Activated naive CD4-positive, alpha-beta T cell treated with anti-CD3 and anti-CD28 coated beads for 36 hours (primary cell): ENCODE measurements around the gene SH3YL1. TPM values are rescaled to one million over a fixed set of nuclear protein-coding genes. Genes with fewer than 3 reads are reported as not detected.

Experiments
- CTCF ChIA-PET: fragments of 350-600 bp; sonication (Branson Sonifier 250); formaldehyde crosslinking; loops from one replicate; lab custom pipeline; 2021; ENCODE audit warnings: antibody characterized with exemption; lab: Charles Lee
- DNase-seq: peaks from one replicate; pipeline ENCODE4 v3.0.0-alpha.2; 2020
- H3K27ac Mint-ChIP-seq: one replicate; pipeline ENCODE4 v1.8.0; 2021; ENCODE audit warnings: mild to moderate bottlenecking, mixed read lengths
- H3K27me3 Mint-ChIP-seq: one replicate; pipeline ENCODE4 v1.8.0; 2021; ENCODE audit warnings: low read depth, mixed read lengths
- H3K36me3 Mint-ChIP-seq: one replicate; pipeline ENCODE4 v1.8.0; 2021; ENCODE audit warnings: low read depth, mixed read lengths
- H3K4me1 Mint-ChIP-seq: one replicate; pipeline ENCODE4 v1.8.0; 2021; ENCODE audit warnings: low read depth, mixed read lengths
- H3K4me3 Mint-ChIP-seq: one replicate; pipeline ENCODE4 v1.8.0; 2021; ENCODE audit warnings: mild to moderate bottlenecking, moderate library complexity, mixed read lengths
- H3K9me3 Mint-ChIP-seq: one replicate; pipeline ENCODE4 v1.8.0; 2021; ENCODE audit warnings: mixed read lengths
- intact Hi-C: fragments of 100-400 bp; cut with micrococcal nuclease; formaldehyde crosslinking; loops from one replicate; pipeline ENCODE4 v1.15.1; 2023
- total RNA-seq, 2 experiments: library from RNA; stranded (reverse); gene quantifications; one replicate each; pipeline ENCODE4 v1.2.3, GENCODE V29; 2021

SH3YL1 gene, protein sequence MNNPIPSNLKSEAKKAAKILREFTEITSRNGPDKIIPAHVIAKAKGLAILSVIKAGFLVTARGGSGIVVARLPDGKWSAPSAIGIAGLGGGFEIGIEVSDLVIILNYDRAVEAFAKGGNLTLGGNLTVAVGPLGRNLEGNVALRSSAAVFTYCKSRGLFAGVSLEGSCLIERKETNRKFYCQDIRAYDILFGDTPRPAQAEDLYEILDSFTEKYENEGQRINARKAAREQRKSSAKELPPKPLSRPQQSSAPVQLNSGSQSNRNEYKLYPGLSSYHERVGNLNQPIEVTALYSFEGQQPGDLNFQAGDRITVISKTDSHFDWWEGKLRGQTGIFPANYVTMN
- total RNA-seq: 10 to 100 TPM; 17.1 to 17.9 TPM

DNA sequence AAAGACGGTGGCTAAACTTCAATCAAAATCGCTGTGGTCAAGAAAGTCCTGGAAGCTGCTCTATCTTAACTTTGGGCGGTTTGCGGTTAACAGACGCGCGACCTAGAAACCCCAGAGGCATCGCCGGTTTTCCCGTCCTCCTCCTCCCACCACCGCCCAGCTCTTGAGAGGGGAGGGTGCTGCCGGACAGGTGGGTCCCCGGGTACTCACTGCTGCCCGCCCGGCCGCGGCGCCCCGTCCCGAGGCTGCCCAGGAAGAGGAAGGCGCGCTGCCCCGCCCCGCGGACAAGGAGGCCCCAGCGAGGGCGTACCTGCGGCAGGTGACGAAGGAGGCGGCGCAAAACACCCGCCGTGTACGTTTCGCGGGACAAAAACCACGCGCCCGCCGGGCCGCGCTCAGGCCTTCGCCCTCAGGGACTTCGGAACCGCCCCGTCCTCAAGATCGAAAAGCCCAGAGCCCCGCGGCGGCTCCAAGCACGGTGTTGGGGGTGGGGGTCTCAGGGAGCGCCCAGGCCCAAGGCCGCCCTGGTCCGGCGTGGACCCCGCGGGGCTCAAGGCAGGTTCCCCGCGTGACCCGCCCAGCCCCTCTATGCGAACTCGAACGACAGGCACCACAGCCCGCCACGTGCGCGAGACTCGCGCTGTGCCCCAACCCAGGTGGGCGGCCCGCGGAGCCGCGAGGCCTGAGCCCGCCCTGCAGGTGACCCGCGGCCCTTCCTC is at the start of gene SH3YL1:
SH3YL1 (minus strand) TSS at position 259 of the 719 bp plus-strand sequence; CDS start at position 211, 48 bp downstream.
- peaks cover 32% of the 10 kb centered on the region for H3K36me3 Mint-ChIP-seq
- CTCF ChIA-PET: no interaction called here
- H3K9me3 Mint-ChIP-seq: peaks cover 6% of the 10 kb centered on the region
- H3K27me3 Mint-ChIP-seq: no peaks in the 10 kb centered on the region
- peak within 1 kb of the TSS; percentile 91 for H3K4me3 Mint-ChIP-seq
- peak; percentile 57 for DNase-seq
- peak within 1 kb of the TSS; percentile 90 for H3K27ac Mint-ChIP-seq
- intact Hi-C loops: loop anchor here (1.0 to 10.0 kb wide), 6 partner anchors 17 to 871 kb away; partner anchors contain the start of gene TMEM18
- peaks cover 32% of the 10 kb centered on the region for H3K4me1 Mint-ChIP-seq

DNA sequence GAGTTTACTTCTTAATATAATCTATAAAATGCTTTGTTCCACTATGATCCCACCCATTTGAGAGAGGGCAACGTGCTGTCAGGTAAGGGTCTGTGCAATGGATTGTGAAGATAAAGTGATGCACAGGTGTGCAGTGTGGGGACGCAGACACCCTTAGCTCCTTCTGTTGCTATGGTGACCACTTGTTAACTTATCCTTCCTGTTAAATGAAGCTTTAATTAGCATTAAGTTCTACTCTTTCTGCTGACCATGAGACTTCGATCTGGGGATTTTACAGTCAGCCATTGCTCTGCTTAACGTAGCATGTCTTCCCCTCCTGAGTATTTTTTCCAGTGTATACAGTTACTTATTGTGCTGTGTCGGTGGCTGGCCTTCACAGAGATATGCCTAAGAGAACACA is 47.2 kb upstream of the SH3YL1 start:
- intact Hi-C loops: no loop called here
- Mint-ChIP-seq H3K4me1 (no peaks in the 10 kb centered on the region), H3K36me3 (no peaks in the 10 kb centered on the region), H3K27ac (no peak overlapping the region), H3K9me3 (no peaks in the 10 kb centered on the region), H3K4me3 (no peak overlapping the region), H3K27me3 (no peaks in the 10 kb centered on the region)
- CTCF ChIA-PET: no interaction called here
- no peak for DNase-seq

DNA sequence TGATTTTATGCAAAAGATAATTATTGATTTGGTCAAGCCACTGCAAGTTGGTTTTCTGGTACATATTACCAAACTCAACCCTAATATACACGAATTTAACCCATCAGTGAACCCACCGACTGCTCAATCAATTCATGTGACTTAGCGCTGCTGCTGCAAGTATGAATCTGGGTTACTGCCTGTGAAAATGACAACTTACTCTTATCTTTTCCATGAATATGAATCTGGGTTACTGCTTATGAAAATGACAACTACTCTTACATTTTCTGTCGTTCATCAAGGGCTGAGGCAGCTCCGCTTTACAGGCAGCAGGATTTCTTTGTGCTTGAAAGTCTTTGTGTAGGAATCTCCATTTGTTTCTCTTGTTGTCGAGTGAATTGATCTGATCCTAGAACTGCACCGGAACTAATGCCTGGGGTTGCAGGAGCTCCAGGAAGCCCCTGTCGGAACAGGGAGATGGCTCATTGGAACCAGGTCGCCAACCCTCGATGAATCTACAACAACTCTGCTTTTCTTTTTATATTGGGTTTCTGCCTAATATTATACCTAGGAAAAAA is 46.2 kb upstream of the SH3YL1 start:
- no peak overlapping the region for H3K4me3 Mint-ChIP-seq
- no peaks in the 10 kb centered on the region for H3K36me3 Mint-ChIP-seq
- peaks cover 2% of the 10 kb centered on the region for H3K27me3 Mint-ChIP-seq
- CTCF ChIA-PET: no interaction called here
- H3K4me1 Mint-ChIP-seq: no peaks in the 10 kb centered on the region
- H3K27ac Mint-ChIP-seq: no peak overlapping the region
- intact Hi-C loops: no loop called here
- no peaks in the 10 kb centered on the region for H3K9me3 Mint-ChIP-seq
- DNase-seq: no peak

DNA sequence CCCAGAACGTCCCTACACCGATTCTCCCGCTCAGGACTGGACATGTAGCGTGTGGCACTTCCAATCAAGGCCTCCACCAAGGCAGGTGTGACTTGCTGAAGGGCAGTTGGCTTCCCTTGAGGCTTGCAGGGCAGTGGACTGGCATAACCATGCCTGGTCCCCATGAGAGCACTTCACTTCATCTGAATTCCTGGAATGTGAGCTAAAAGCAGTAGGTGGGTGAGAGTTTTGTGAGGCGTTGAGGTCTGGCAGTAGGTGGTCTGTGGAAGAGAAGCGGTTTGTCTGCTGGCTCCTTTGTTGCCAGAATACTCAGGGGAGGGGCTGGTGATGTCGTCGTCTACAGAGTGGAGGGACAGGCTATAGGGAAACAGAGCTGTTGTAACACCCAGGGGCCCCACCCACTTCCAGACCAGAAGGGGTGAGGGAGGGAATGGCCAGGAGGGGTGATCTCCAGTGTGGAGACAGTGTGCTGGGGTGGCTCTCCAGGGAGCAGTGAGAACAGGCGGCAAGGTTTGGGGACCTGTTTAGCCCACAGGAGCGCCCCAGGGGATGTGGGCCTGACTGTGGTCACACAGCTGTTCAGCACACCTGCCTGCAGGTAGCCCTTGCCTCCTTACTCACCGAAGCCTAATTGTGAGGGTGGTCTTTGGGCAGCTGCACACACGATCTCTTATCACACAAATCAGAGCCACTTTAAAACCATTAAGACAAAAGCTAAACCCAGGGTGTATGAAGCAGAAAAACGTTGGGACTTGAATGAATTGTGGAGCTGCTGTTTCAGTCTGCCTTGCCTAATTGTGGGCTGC is 45.5 kb upstream of the SH3YL1 start:
- Mint-ChIP-seq H3K27me3 (peaks cover 2% of the 10 kb centered on the region), H3K9me3 (no peaks in the 10 kb centered on the region), H3K36me3 (no peaks in the 10 kb centered on the region), H3K4me3 (no peak overlapping the region), H3K4me1 (no peaks in the 10 kb centered on the region), H3K27ac (no peak overlapping the region)
- CTCF ChIA-PET: no interaction called here
- no peak for DNase-seq
- intact Hi-C loops: no loop called here

DNA sequence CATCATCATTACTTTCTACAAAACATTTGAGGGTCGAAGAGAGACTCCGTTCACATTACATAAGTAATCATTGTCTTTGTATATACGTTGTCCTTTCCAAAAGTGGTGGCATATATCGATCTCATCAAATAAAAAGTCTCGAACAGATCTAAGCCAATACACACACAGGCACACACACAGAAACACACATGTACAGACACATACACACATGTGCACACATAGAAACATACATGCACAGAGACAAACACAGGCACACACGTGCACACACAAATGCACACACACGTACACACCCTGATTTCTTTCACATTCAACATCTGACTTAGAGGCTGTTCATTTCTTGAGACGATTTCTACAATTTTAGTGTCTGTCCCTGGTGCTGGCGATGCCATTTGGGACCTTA is 41.5 kb upstream of the SH3YL1 start:
- no peak overlapping the region for H3K27ac Mint-ChIP-seq
- H3K9me3 Mint-ChIP-seq: peaks cover 2% of the 10 kb centered on the region
- CTCF ChIA-PET: no interaction called here
- peaks cover 2% of the 10 kb centered on the region for H3K27me3 Mint-ChIP-seq
- H3K4me3 Mint-ChIP-seq: no peak overlapping the region
- no peaks in the 10 kb centered on the region for H3K4me1 Mint-ChIP-seq
- no peaks in the 10 kb centered on the region for H3K36me3 Mint-ChIP-seq
- intact Hi-C loops: no loop called here
- DNase-seq: no peak

DNA sequence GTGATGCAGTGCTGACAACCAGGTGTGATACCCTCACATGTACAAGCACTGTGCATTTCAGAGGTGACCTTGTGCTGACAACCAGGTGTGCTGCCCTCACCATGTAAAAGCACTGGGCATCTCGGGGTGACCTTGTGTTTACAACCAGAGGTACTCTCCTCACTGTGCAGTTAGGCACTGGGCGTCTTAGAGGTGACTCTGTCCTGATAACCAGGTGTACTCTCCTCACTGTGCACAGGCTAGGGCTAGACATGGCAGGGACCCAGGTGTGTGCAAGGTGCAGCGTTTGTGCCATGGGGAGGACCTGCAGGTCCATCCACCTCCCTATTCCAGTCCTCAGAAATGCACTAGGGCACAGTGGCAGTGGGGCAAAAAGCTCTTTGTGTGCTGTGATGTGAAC is 32.5 kb upstream of the SH3YL1 start:
- Mint-ChIP-seq H3K4me1 (no peaks in the 10 kb centered on the region), H3K27ac (no peak overlapping the region), H3K36me3 (no peaks in the 10 kb centered on the region), H3K9me3 (peaks cover 6% of the 10 kb centered on the region), H3K4me3 (no peak overlapping the region), H3K27me3 (peaks cover 26% of the 10 kb centered on the region)
- DNase-seq: no peak
- CTCF ChIA-PET: no interaction called here
- intact Hi-C loops: no loop called here

DNA sequence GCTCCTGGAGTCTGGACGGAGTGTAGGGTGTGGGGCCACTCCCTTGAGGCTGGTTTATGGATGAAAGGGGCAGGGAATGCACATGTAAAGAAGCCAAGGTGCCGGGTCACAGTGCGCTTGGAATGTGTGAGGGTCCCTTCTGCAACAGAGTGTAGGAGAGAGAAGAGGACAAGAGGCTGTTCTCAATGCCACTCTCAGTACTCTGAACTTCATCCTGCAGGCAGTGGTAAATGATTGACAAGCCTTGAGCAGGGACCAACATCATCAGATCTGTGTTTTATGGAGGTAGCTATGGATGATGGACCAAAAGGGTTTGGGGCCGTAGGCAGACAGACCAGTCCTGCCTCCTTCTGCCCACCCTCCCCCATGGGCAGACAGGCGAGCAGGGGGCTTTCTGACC is 31.3 kb upstream of the SH3YL1 start:
- peaks cover 31% of the 10 kb centered on the region for H3K27me3 Mint-ChIP-seq
- CTCF ChIA-PET: no interaction called here
- no peak for DNase-seq
- peaks cover 2% of the 10 kb centered on the region for H3K9me3 Mint-ChIP-seq
- intact Hi-C loops: no loop called here
- H3K4me1 Mint-ChIP-seq: no peaks in the 10 kb centered on the region
- no peak overlapping the region for H3K4me3 Mint-ChIP-seq
- H3K36me3 Mint-ChIP-seq: no peaks in the 10 kb centered on the region
- H3K27ac Mint-ChIP-seq: no peak overlapping the region

DNA sequence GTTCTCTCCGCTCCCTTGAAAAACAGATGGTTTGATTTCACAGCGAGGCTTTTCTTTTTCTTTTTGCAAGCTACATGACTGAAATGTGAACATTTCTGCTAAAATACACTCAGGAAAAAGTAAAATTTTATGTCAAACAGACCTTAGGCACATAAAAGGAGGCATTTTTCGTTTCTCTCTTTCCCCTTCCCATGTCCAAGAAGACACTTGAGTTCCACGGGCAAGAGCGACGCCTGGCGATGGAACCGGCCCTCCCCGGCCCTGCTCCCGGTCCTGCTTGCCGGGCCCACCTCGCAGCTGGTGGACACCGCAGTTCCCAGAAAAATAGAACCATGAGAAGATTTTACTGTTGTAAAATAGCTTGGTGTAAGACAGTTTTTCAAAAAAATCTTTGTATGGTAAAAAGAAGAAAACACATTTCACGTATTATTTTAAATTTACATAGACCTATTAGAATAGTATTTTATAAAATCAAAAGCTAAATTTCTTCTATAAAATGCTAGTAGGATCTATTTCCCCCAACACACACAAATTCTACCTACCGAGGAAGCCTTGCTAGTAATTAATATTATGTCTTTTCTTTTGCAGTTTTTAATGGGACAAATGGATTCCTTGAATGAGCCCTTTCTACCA is 26.4 kb upstream of the SH3YL1 start:
- H3K36me3 Mint-ChIP-seq: peaks cover 2% of the 10 kb centered on the region
- CTCF ChIA-PET: interaction anchor here (0.7 to 3.2 kb wide), 8 partner anchors 9 to 77 kb away, joined by 3 to 18 read pairs (median 3); no protein-coding TSS in a partner anchor
- peak; percentile 73 for DNase-seq
- intact Hi-C loops: loop anchor here (1.0 to 2.0 kb wide), 2 partner anchors 43 to 118 kb away; no protein-coding TSS in a partner anchor
- H3K4me3 Mint-ChIP-seq: peak overlapping the region; percentile 66
- H3K9me3 Mint-ChIP-seq: peaks cover 2% of the 10 kb centered on the region
- H3K27ac Mint-ChIP-seq: no peak overlapping the region
- H3K4me1 Mint-ChIP-seq: peaks cover 2% of the 10 kb centered on the region
- H3K27me3 Mint-ChIP-seq: peaks cover 28% of the 10 kb centered on the region

DNA sequence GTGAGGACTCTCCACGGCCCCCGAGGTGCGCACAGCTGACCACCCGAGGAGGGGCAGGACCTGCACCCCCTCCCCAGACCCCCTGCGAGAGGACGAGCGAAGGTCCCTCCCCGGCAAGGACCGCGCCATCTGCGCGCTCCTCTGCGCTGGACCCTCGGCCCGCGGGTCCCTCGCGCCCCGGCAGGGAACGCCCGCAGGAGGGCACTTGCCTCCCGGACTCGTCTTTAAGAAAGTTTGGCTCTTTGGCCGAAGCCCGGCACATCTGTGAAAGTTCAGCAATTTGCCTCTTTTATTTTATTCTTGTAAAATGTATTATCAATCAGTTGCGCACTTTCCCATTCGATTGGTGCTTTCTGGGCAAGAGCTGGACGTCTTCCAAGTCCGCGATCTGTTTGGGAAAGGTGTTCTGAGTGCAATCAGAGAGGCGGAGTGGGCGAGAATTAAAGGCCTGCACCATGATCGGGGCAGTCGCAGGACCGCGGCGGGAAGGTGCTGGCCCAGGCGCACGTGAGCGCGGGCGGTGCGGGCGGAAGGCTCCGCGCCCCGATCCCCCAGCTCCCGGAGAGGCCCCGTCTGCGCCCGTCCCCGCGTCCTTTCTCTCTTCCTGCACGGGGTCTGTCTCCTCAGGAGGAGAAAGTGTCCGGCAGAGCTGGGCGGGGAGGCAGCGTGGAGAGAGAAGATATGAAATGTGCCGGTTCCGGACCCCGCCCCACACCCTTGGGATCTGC is 25.7 kb upstream of the SH3YL1 start:
- CTCF ChIA-PET: interaction anchor here (1.3 to 3.2 kb wide), 4 partner anchors 15 to 43 kb away, joined by 3 to 18 read pairs (median 4); no protein-coding TSS in a partner anchor
- Mint-ChIP-seq H3K27me3 (peaks cover 28% of the 10 kb centered on the region), H3K4me3 (peak overlapping the region; percentile 66), H3K4me1 (peaks cover 2% of the 10 kb centered on the region), H3K36me3 (peaks cover 2% of the 10 kb centered on the region), H3K9me3 (peaks cover 2% of the 10 kb centered on the region), H3K27ac (no peak overlapping the region)
- peak; percentile 12 for DNase-seq
- intact Hi-C loops: loop anchor here (1.0 to 5.0 kb wide), 5 partner anchors 25 to 388 kb away; partner anchors contain the start of genes ACP1, SH3YL1 and TMEM18

DNA sequence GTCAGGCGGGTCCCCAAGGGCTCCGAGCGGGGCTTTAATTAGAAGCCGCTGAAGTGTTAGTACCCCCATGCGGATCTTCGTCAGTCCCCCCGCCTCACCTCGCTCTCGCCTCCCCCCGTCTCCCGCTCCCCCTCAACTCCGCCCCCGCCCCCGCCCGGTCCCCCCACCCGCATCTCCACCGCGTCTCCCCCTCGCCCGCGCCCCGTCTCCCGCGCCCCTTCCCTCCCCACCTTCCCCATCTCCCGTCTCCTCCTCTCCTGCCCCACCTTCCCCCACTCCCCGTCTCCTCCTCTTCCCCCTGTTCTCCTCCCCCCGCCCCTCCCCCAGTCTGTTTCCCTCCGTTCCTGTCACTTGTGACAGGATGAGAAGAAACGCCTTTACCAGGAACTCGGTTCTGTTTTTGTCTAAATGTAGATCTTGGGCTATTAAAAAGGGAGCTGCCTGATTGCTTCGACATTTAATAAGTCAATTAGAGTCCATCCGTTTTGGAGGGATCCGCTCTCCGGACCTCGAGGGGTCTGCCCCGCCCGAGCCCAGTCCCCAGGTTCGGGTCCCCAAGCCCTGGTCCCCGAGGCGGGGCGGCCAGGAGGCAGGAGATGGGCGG is 25.0 kb upstream of the SH3YL1 start:
- intact Hi-C loops: loop anchor here (1.0 to 5.0 kb wide), 3 partner anchors 25 to 388 kb away; partner anchors contain the start of genes ACP1, SH3YL1 and TMEM18
- H3K36me3 Mint-ChIP-seq: peaks cover 2% of the 10 kb centered on the region
- CTCF ChIA-PET: interaction anchor here (1.8 to 3.2 kb wide), 2 partner anchors 15 to 42 kb away, joined by 4 to 18 read pairs; no protein-coding TSS in a partner anchor
- peaks cover 28% of the 10 kb centered on the region for H3K27me3 Mint-ChIP-seq
- no peak overlapping the region for H3K27ac Mint-ChIP-seq
- H3K4me1 Mint-ChIP-seq: peaks cover 2% of the 10 kb centered on the region
- H3K4me3 Mint-ChIP-seq: peak overlapping the region; percentile 66
- DNase-seq: peak; percentile 18
- peaks cover 2% of the 10 kb centered on the region for H3K9me3 Mint-ChIP-seq
